IPS-18c (cell line): Measurements from ENCODE around the gene SLC12A3.
"Not testable (repeated sequence)": the region's sequence is repeated elsewhere in the genome, so short reads cannot be mapped to it uniquely, and the experiment has no call there.

Experiments used
- H3K4me3 ChIP-seq: 2 replicates; pipeline ENCODE4 v1.7.0; 2013; ENCODE audit warnings: low read depth, mild to moderate bottlenecking, low read length, moderate library complexity; ENCODE audit not compliant: insufficient read depth
- H3K9me3 ChIP-seq: one replicate; pipeline ENCODE4 v1.6.1; 2013; ENCODE audit warnings: mild to moderate bottlenecking, low read length, moderate library complexity; ENCODE audit not compliant: control insufficient read depth, insufficient read depth

Gene SLC12A3

GRCh38 chr16:56860226-56861020 lies 4.6 kb upstream of the SLC12A3 start:
- Histone ChIP-seq H3K4me3 (no peak overlapping the region), H3K9me3 (peaks cover 2% of the 10 kb centered on the region)

- Histone ChIP-seq H3K4me3 (no peak overlapping the region), H3K9me3 (peaks cover 2% of the 10 kb centered on the region)
Observed at GRCh38 chr16:56861092-56861610, 3.9 kb upstream of the SLC12A3 start.

GRCh38 chr16:56861756-56862155 lies 3.3 kb upstream of the SLC12A3 start:
- Histone ChIP-seq H3K9me3 (peaks cover 2% of the 10 kb centered on the region), H3K4me3 (no peak overlapping the region)

GRCh38 chr16:56862776-56863175 lies 2.2 kb upstream of the SLC12A3 start:
- no peak overlapping the region for H3K4me3 ChIP-seq

GRCh38 chr16:56865394-56866062 lies 521 bp downstream of the SLC12A3 start:
- peaks cover 2% of the 10 kb centered on the region for H3K9me3 ChIP-seq
- H3K4me3 ChIP-seq = no peak overlapping the region

More at GRCh38 chr16:56862776-56863175, 2.2 kb upstream of the SLC12A3 start:
- H3K9me3 ChIP-seq = peaks cover 2% of the 10 kb centered on the region

- Histone ChIP-seq H3K4me3 (no peak overlapping the region), H3K9me3 (peaks cover 2% of the 10 kb centered on the region)
Observed at GRCh38 chr16:56866955-56867830, 2.2 kb downstream of the SLC12A3 start.

- no peaks in the 10 kb centered on the region for H3K9me3 ChIP-seq
Observed at GRCh38 chr16:56868175-56868574, 3.2 kb downstream of the SLC12A3 start.

GRCh38 chr16:56868766-56869165 lies 3.8 kb downstream of the SLC12A3 start:
- H3K9me3 ChIP-seq, H3K4me3 ChIP-seq: not testable (repeated sequence)

More at GRCh38 chr16:56868175-56868574, 3.2 kb downstream of the SLC12A3 start:
- no peak overlapping the region for H3K4me3 ChIP-seq

GRCh38 chr16:56869513-56870275 lies 4.7 kb downstream of the SLC12A3 start:
- Histone ChIP-seq H3K9me3 (no peaks in the 10 kb centered on the region), H3K4me3 (no peak overlapping the region)

- H3K4me3 ChIP-seq = no peak overlapping the region
- no peaks in the 10 kb centered on the region for H3K9me3 ChIP-seq
Observed at GRCh38 chr16:56870276-56870888, 5.4 kb downstream of the SLC12A3 start.

- Histone ChIP-seq H3K4me3 (no peak overlapping the region), H3K9me3 (no peaks in the 10 kb centered on the region)
Observed at GRCh38 chr16:56871172-56871593, 6.2 kb downstream of the SLC12A3 start.

GRCh38 chr16:56872863-56873391 lies 7.9 kb downstream of the SLC12A3 start:
- Histone ChIP-seq H3K4me3 (no peak overlapping the region), H3K9me3 (no peaks in the 10 kb centered on the region)

- no peaks in the 10 kb centered on the region for H3K9me3 ChIP-seq
- H3K4me3 ChIP-seq = no peak overlapping the region
Observed at GRCh38 chr16:56874800-56875199, 9.8 kb downstream of the SLC12A3 start.

- H3K9me3 ChIP-seq = no peaks in the 10 kb centered on the region
- no peak overlapping the region for H3K4me3 ChIP-seq
Observed at GRCh38 chr16:56876048-56876447, 11.0 kb downstream of the SLC12A3 start.

GRCh38 chr16:56877486-56878182 lies 12.6 kb downstream of the SLC12A3 start:
- Histone ChIP-seq H3K4me3 (no peak overlapping the region), H3K9me3 (no peaks in the 10 kb centered on the region)
